ENCODE data around the gene SLX4IP.

SLX4IP gene

DNA sequence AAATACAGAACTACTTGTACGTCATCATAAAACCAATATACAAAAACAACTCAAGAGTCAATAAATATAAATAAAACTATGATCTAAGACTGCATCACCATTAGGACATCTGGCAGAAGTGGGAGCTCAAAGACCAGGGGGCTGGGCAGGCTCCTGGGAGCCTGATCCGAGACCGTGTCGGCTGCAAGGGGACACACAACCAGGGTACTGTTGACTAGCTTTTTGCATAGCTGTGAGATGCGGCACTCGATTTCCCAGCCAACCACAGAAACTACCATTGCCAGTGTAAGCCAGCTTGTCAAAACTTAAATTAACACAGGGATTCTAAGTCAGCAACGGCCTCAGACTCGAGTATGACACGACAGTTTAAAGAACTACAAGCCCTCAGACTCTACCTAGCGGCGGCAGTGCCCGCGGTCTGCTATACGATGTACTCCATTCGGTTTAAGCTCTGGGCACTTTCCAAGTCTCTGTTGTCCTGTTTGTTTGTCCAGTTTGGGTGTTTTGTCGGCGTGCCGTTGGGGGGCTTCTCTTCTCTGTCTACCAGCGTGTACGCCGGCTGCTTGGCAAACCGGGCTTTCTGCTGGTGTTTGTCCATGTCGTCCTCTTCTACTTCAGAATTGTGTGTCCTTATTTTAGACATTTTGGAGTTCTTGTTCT lies 204.1 kb downstream of the SLX4IP start:
- DNase-seq: no peak

- DNase-seq: no peak
These were observed 204.8 kb downstream of the SLX4IP start for GRCh38 chr20:10639737-10640556.

- no peak for DNase-seq
These were observed 205.8 kb downstream of the SLX4IP start for GRCh38 chr20:10640897-10641296.

DNA sequence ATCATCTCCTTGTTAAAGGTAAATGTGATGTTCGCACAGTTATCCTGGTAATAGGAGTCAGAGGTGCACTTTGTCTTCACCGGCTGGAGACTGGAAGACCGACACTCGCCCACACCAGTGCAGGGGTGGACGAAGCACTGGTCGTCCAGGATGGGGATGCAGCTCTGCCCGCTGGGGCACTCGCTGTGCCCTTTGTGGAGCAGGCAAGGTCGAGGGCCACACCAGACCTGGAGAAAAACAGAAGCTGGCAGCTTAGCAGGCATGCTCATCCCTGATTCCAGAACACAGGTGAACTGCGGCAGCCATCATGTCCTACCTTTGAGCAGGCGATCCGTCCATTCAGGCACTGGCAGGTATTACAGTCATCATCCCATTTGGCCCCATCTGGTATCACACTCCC lies 206.4 kb downstream of the SLX4IP start:
- no peak for DNase-seq

GRCh38 chr20:10641893-10642292 lies 206.8 kb downstream of the SLX4IP start:
- no peak for DNase-seq

- peak; percentile 64 for DNase-seq
These were observed 207.9 kb downstream of the SLX4IP start for GRCh38 chr20:10642856-10643559.

GRCh38 chr20:10643560-10643873 lies 208.4 kb downstream of the SLX4IP start:
- no peak for DNase-seq

- DNase-seq: peak; percentile 42
These were observed 209.5 kb downstream of the SLX4IP start for GRCh38 chr20:10644458-10645204.

- no peak for DNase-seq
These were observed 210.1 kb downstream of the SLX4IP start for GRCh38 chr20:10645205-10645570.

GRCh38 chr20:10646006-10646405 lies 210.9 kb downstream of the SLX4IP start:
- no peak for DNase-seq

GRCh38 chr20:10646886-10647420 lies 211.8 kb downstream of the SLX4IP start:
- no peak for DNase-seq

GRCh38 chr20:10647471-10647870 lies 212.4 kb downstream of the SLX4IP start:
- DNase-seq: peak; percentile 74

GRCh38 chr20:10647909-10648308 lies 212.8 kb downstream of the SLX4IP start:
- DNase-seq: no peak

- peak; percentile 96 for DNase-seq
These were observed 213.5 kb downstream of the SLX4IP start for GRCh38 chr20:10648651-10649050.

- no peak for DNase-seq
These were observed 214.1 kb downstream of the SLX4IP start for GRCh38 chr20:10649080-10649796.

DNA sequence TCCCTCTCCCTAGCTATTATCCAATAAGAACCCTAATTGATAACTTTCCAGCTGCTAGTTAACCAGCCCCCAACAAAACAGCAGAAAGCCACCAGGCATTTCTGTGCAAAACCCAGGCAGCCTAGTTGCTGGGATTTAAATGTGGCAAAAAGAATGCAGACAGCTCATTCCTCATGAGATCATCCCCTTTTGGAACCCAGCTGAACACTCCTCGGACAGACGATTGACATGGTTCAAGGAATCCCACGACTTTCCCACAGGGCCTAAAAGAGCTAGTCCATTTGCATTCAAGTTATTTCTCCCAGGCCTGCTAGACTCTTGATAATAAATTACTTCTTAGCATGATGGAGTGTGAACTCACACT lies 214.7 kb downstream of the SLX4IP start:
- DNase-seq: peak; percentile 76

DNA sequence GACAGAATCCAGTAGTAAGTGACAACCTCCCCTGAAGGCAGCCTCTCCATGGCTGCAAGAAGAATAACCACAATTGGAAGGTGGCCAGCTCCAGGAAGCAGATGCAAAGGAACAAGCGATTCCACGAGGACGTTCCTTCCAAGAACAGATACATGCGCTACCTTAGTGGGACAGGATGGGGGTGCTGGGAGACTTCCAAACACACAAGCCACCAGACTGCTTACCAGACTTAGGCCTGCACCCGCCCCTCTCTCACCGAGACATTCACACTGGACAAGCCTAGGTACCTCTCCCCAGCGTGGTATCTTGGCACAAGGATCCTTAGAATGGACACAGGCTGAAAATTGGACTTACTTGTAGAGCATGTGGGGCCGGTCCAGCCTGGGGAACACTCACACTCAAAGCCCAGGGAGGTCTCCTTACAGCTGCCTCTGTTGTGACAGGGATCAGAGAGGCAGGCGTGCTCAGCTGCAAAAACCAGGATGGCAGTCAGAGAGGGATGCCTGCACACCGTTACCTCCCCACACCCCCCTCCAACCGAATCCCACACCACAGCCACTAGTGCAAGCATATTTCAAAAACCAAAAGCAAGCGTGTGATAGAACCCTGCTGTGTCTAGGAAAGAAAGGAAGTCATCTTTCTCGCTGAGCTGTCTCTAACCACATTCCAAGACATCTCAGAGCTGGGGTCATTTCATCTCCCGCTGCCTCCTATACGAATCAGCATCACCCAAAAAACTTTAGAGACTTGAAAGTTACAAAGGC lies 216.3 kb downstream of the SLX4IP start:
- DNase-seq: peak; percentile 91

- DNase-seq: no peak
These were observed 217.1 kb downstream of the SLX4IP start for GRCh38 chr20:10652185-10652584.

GRCh38 chr20:10652660-10653261 lies 217.7 kb downstream of the SLX4IP start:
- no peak for DNase-seq

GRCh38 chr20:10653599-10654249 lies 218.6 kb downstream of the SLX4IP start:
- peak; percentile 87 for DNase-seq

DNA sequence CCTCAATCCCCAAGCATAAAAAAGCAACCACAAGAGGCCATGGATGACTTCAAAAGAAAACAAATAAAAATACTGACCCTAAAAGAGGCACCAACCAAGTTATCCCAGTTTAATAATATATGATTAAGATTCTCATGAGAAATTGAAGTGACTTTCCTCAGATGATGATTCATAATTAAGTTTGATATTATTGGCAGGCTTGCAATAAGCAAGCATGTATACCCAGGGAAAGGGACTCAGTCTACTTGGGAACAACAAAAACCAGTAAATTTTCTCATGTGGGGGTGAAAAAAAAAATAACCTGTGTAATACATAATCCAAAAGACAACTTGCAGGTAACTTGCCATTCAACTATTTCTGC lies 219.1 kb downstream of the SLX4IP start:
- DNase-seq: no peak

Data from fibroblast of upper back skin (primary cell).